Measurements from ENCODE around the gene TYMP.

TYMP gene

GRCh38 chr22:50488006-50488677 lies 41.7 kb downstream of the TYMP start:
- no peaks in the 10 kb centered on the region for H3K27me3 ChIP-seq (ENCODE audit: insufficient read depth, low read depth, severe bottlenecking)
- H3K27ac ChIP-seq = no peak overlapping the region
- H3K9me3 ChIP-seq (ENCODE audit: severe bottlenecking) = no peaks in the 10 kb centered on the region
- TF ChIP-seq, protein P1, sequence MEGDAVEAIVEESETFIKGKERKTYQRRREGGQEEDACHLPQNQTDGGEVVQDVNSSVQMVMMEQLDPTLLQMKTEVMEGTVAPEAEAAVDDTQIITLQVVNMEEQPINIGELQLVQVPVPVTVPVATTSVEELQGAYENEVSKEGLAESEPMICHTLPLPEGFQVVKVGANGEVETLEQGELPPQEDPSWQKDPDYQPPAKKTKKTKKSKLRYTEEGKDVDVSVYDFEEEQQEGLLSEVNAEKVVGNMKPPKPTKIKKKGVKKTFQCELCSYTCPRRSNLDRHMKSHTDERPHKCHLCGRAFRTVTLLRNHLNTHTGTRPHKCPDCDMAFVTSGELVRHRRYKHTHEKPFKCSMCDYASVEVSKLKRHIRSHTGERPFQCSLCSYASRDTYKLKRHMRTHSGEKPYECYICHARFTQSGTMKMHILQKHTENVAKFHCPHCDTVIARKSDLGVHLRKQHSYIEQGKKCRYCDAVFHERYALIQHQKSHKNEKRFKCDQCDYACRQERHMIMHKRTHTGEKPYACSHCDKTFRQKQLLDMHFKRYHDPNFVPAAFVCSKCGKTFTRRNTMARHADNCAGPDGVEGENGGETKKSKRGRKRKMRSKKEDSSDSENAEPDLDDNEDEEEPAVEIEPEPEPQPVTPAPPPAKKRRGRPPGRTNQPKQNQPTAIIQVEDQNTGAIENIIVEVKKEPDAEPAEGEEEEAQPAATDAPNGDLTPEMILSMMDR (IDR thresholded peaks at IDR 0.05; ENCODE audit: low read depth, low read length) = no peak
- H3K4me3 ChIP-seq (ENCODE audit: low read depth, low read length) = no peak overlapping the region
- H3K36me3 ChIP-seq = no peaks in the 10 kb centered on the region
- DNase-seq = no peak

DNA sequence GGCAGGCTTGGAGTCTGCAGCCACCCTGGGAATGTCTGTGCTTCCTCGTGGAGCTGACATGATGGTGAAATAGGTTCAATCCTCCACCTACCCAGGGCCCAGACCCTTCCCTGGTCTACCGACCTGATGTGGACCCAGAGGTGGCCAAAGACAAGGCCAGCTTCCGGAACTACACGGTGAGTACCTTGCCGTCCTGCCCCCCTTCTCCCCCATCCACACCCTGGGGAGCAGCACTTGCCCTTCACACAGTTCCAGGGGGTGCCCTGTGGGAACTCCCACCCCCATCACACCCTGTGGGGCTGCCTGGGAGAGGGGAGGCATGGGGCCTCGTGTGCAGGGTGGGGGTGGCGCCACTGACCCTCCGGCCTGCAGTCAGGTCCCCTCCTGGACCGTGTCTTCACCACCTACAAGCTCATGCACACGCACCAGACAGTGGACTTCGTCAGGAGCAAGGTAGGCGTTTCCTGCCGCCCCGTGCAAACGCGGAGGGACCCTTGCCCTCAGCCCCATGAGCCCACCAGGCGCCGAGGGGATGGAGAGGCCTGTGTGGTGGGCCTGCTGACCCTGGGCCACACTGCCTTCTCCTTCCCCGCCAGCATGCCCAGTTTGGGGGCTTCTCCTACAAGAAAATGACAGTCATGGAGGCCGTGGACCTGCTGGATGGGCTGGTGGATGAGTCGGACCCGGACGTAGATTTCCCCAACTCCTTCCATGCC lies 42.4 kb downstream of the TYMP start:
- Histone ChIP-seq H3K36me3 (no peaks in the 10 kb centered on the region), H3K9me3 (ENCODE audit: severe bottlenecking) (no peaks in the 10 kb centered on the region), H3K27ac (no peak overlapping the region), H3K27me3 (ENCODE audit: insufficient read depth, low read depth, severe bottlenecking) (no peaks in the 10 kb centered on the region), H3K4me3 (ENCODE audit: low read depth, low read length) (no peak overlapping the region)
- TF ChIP-seq, protein P1 (IDR thresholded peaks at IDR 0.05; ENCODE audit: low read depth, low read length) = no peak
- no peak for DNase-seq

DNA sequence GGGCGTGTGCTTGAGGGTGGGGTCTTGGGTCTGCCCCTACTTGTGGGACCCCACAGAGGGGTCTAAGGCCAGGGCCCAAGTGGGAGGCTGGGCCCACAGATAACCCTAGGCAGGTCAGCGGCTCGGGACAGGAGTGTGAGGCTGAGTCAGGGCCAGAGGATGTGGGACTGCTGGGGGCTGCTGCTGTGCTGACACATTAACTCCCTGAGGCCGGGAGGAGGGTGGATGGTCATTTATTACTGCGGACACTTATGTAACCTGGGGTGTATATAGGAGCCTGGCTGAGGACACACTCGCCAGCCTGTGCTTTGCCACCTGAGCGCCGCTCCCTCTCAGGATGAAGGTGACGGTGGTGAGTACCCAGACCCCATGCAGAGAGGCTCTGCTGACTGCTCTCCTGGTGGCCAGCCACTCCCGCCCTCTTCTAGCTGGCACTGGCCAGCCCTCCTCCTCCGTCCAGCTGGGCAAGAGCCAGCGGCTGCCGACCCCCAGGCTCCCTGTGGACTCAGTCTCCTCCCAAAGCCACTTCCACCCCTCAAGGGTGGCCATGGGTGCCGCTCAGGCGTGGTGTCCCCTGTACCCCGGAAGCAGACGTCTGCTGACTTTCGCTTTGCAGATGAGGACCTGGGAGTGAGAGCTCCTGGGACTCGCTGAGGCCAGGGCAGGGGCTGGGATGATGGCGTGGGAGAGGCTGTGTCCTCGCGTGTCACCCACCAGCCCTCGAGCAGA lies 43.1 kb downstream of the TYMP start, which contains the start of gene MIOX:
MIOX (plus strand) TSS at position 299 of the 729 bp plus-strand sequence; CDS start at position 338, 39 bp downstream.
- H3K27me3 ChIP-seq (ENCODE audit: insufficient read depth, low read depth, severe bottlenecking) = no peaks in the 10 kb centered on the region
- TF ChIP-seq, protein P1 (IDR thresholded peaks at IDR 0.05; ENCODE audit: low read depth, low read length) = no peak
- no peak within 1 kb of the TSS for H3K4me3 ChIP-seq (ENCODE audit: low read depth, low read length)
- H3K9me3 ChIP-seq (ENCODE audit: severe bottlenecking) = no peaks in the 10 kb centered on the region
- DNase-seq = no peak
- no peaks in the 10 kb centered on the region for H3K36me3 ChIP-seq
- H3K27ac ChIP-seq = no peak within 1 kb of the TSS

DNA sequence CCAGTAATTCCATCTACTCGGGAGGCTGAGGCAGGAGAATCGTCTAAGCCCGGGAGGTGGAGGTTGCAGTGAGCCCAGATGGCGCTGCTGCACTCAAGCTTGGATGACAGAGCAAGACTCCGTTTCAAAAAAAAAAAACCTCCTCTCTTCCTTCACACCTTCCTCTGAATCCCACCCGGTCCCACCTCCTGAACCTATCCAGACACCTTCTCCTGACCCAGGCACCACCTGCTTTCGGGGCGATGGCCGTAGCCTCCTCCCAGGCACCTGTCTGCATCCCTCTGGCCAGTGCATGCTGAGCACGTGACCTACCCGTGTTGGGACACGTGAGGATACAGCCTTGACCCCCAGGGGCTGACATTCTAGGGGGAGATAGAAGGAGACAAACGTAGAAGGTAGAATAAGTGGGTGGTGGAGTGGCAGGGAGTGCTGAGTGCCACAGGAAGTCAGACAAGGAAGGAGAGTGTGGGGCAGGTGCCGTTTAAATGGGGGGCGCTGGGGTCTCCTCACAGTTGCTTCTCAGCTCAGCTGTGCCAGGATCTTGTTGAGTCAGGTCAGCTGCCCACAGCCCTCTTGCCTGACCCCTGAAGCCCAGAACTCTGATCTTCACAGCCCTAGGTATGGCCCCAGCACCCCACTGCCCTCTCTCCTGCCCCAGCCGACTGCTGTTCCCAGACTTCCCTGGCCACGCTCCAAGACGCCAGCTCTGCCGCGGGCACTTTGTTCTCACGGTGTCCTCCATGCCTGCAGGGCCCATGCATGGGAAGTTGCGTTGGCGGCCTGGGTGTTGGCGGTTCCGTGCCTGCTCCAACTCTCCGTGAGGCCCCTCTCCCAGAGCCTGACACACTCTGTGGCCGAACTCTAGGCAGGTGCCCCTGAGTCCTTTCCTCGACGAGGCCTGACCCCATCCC lies 44.3 kb downstream of the TYMP start:
- no peaks in the 10 kb centered on the region for H3K27me3 ChIP-seq (ENCODE audit: insufficient read depth, low read depth, severe bottlenecking)
- no peaks in the 10 kb centered on the region for H3K36me3 ChIP-seq
- H3K4me3 ChIP-seq (ENCODE audit: low read depth, low read length) = no peak overlapping the region
- TF ChIP-seq, protein P1 (IDR thresholded peaks at IDR 0.05; ENCODE audit: low read depth, low read length) = no peak
- H3K27ac ChIP-seq = no peak overlapping the region
- DNase-seq = no peak
- H3K9me3 ChIP-seq (ENCODE audit: severe bottlenecking) = peaks cover 5% of the 10 kb centered on the region
